HUDEP-2 (cell line): ENCODE data around the gene DNM2.
"Not testable (repeated sequence)": the region's sequence is repeated elsewhere in the genome, so short reads cannot be mapped to it uniquely, and the experiment has no call there.

Source experiments
- DNase-seq, 76 experiments: peaks; one replicate each; lab custom pipeline; 2025; ENCODE audit not compliant: unreplicated experiment in 76 of 76; lab: John Stamatoyannopoulos, UW

DNM2 gene

DNA sequence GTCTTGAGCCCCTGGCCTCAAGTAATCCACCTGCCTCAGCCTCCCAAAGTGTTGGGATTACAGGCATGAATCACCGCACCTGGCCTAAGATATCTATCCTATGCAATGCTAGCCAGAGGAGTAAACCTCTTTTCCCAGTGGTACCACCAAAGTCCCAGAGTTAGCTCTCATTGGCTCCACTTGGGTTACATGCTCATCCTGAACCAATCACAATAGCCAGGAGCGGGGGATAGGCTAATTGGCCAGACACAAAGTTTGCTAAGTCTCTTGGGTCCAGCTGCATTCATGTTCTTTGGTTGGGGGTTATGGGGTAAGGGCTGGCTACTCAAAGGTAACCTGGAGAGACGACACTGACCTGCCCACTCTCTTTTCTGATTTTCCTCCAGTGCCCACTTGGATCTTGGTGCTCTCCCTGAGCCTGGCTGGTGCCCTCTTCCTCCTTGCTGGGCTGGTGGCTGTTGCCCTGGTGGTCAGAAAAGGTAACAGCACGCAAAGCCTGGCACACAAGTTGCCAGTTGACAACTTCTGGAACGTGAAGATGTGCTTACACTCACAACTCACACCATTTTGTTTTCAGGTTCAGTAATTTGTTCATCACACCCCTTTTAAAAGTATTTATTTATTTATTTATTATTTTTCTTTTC lies 138.1 kb downstream of the DNM2 start:
- DNase-seq, result peak in 46 of 76 experiments; percentile 16 to 67 (median 44)

DNA sequence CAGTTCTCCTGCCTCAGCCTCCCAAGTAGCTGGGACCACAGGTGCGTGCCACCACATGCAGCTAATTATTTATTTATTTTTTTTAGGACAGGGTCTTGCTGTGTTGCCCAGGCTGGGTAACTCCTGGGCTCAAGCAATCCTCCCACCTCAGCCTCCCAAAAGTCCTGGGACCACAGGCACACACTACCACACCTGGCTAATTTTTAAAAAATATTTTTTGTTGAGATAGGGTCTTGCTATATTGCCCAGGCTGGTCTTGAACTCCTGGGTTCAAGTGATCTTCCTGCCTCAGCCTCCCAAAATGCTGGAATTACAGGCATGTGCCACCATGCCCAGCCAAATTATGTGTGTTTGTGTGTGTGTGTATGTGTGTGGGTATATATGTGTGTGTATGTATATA lies 139.0 kb downstream of the DNM2 start:
- not testable (repeated sequence) for DNase-seq

DNA sequence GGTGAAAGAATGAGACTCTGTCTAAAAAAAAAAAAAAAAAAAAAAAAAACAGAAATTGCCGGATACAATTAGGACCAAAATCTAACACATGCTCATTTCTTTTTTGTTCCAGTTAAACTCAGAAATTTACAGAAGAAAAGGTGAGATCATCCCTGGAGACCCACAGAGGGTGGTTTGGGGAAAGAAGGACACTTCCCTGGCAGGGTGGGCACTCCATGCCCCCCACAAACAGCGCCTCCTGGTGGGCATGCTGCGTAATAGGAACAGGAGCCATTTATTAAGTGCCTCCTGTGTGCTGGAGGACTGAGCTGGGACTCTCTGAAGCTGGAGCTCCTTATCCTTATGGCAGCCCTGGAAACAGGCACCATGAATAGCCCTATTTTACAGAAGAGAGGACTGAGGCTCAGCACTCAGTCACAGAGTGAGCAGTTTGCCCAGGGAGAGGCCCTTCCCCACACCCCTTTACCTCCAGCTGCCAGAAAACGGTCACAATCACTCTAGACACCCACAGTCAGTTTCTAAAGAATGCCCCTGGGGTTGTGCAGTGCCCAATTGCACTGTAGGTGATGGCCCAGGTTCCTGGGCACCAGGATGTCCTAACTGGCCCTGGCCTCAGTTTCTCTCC lies 140.4 kb downstream of the DNM2 start:
- DNase-seq, result peak in 29 of 76 experiments; percentile 11 to 52 (median 26)

DNA sequence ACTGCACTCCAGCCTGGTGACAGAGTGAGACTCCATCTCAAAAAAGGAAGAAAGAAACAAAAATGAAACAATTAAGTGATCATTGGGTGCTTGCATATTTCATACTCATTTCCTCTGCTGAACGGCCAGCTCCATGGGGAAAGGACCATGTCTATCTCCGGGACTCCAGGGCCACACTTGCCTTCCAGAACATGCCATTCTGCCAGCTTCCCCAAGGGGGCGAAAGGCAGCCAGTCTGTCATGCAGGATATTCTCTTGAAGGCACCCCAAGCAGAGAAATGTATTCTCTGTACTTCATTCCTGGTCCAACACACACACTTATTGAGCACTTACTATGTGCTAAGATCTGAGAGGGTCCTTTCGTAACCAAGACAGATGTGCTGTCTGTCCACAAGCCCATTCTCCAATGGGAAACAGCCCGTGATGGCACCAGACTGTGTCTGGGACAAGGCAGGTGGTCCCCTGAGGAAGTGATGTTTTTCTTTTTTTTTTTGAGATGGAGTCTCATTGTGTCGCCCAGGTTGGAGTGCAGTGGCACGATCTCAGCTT lies 143.3 kb downstream of the DNM2 start:
- DNase-seq, result peak in 48 of 76 experiments; percentile 4 to 68 (median 42)

DNA sequence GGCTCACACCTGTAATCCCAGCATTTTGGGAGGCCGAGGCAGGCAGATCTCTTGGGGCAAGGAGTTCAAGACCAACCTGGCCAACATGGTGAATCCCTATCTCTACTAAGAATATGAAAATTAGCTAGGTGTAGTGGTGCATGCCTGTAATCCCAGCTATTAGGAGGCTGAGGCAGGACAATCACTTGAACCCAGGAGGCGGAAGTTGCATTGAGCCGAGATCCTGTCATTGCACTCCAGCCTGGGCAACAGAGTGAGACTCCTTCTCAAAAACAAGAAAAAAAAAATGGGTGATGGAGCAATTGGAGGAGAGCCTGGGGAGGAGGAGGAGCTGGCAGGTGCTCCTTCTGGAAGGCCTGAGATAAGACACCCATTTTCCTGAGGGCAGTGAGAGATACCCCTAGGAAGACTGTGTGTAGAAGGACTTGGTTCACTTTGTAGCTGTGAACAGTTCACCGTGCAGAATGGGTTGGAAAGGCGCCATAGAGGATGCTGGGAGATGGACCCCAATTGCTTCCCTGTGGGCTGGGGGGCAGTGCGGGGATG lies 144.8 kb downstream of the DNM2 start:
- no peak for DNase-seq

DNA sequence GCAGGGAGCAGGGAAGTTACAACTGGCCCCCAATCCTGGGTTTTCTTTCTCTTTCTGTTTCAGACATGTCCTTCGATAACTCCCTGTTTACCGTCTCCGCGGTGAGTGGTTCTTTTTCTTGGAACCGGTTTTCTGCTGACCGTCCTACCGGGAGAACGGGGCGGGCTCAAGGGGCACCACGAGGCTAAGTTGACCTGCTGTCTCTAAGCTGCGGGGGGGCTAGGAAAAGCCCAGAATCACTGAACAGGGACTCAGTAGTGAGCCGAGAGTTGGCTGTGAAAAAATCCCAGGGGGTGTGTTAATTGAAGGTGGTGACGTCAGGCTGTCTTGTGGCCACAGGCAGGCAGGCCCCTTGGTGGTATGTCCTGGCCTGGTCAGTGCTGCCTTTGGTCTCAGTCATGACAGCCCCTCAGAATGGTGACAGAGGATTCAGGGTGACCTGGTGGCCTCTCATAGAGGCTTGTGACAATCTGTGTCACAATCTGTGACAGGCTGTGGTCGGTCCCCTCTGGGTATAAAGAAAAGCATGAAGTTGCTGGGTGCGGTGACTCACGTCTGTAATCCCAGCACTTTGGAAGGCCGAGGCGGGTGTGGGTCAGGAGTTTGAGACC lies 145.3 kb downstream of the DNM2 start:
- no peak for DNase-seq

DNA sequence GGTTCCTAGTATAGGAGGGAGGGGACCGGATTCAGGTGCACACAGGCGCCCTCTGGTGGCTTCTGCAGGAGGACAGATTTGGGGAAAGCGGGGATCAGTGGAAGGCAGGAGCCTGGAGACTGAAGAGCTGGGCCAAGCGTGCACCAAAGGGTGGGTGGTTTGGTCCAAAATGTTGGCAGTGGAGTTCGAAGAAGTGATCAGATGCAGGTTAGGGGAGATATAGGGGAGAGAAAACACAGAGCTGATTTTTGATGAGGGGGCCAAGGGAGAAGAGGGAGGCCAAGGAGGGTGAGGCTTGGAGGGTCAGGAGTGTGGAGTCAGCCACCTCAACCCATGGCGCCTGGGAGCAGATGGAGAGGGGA lies 146.6 kb downstream of the DNM2 start:
- DNase-seq, result peak in 70 of 76 experiments; percentile 24 to 88 (median 74)

DNA sequence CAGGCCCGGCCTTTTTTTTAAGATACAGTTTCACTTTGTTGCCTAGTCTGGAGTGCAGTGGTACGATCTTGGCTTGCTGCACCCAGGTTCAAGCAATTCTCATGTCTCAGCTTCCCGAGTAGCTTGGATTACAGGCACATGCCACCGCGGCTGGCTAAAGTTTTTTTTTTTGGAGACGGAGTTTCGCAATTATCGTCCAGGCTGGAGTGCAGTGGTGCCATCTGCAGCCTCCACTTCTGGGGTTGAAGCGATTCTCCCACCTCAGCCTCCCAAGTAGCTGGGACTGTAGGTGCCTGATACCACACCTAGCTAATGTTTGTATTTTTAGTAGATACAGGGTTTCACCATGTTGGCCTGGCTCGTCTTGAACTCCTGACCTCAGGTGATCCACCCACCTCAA lies 148.6 kb downstream of the DNM2 start:
- DNase-seq, result no peak

DNA sequence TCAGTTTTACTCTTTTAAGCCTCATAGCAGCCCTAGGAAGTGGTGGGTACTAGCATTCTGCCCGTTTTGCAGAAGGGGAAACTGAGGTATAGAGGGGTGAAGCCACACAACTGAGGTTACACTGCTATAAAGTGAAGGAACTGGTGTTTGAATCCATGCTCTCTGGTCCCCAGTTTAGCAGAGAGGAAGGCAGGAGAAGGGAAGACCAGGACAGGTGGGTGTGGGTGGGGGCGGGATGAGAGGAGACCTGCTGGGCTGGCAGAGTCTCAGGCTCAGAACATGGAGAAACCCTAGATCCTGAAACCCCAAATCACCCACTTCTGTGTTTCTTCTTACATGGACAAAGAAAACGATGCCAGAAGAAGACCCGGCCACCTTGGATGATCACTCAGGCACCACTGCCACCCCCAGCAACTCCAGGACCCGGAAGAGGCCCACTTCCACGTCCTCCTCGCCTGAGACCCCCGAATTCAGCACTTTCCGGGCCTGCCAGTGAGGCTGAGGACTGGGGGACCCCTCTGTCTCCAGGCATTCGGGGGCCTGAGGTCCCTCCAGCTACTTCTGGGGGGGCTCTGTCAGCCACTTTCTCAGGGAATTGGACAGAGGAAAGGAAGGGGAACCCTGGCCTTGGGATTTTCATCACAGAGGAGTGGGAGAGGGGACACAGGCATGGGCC lies 151.1 kb downstream of the DNM2 start:
- no peak for DNase-seq

DNA sequence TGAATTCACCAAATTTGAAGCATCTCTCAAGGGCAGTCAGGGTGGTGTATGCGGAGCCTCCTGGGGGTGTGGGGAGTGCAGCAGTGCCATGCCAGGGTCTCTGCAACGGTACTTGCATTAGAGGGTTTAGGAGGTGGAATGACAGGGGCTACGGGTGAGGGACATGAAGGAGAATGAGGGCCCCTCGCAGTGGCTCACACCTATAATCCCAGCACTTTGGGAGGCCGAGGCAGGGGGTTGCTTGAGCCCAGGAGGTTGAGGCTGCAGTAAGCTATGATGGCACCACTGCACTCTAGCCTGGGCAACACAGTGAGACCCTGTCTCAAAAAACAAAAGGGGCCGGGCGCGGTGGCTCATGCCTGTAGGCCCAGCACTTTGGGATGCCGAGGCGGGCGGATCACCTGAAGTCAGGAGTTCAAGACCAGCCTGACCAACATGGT lies 152.0 kb downstream of the DNM2 start:
- DNase-seq, result not testable (repeated sequence)

DNA sequence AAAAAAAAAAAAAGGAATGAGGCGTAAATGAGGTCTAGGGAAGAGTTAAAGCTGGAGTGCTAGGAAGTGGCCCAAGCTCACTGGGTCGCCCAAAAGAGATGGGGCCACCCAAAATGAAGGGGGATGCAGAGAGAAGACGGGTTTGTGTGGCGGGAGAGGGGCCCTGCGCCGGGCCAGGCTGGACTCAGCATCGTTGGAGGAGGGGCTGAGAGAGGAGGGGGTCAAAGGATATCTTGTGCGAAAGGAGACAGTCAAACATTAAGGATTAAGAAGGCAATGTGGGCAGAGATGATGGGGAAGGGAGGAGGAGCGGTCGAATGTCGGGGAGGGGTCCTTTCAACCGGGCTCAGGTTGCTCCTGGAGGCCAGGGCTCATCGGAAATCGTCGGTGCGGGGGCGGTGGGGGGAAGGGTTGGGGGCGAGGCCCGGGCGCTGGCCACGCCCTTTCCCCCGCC lies 152.6 kb downstream of the DNM2 start:
- DNase-seq, result no peak

DNA sequence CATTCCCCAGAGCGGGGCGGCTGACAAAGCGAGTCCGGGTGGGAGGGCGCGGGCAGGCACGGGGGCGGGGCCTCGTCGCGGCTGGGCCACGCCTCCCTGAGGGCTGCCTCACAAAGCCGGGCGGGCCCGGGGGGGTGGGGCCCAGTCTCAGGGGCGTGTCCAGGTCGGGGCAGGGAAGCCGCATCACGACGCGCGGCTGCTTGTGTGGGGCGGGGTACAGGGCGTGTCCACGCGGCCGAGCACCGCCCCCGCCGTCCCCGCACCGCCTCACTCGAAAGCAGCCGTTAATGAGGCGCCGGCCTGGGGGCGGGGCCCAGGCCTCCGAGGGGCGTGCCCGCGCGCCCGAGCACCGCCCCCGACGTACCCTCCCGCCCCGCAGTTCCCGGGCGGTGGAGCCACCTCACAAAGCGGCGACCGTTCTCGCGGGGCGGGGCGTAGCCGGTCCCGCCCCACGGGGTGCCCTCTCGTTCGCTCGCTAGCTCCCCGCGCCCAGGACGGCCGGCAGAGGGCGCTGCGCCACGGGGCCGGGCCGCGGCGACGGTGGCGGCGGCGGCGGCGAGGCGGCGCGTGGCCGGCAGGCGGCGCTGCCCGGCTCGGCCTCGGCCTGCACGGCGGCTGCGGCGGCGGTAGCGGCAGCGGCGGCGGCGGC lies 153.2 kb downstream of the DNM2 start, which contains the start of gene CARM1:
CARM1 (plus strand) TSS at position 599 of the 649 bp plus-strand sequence. CDS start 150 bp downstream, outside the sequence.
- peak; percentile 70 to 100 (median 100) for DNase-seq

DNA sequence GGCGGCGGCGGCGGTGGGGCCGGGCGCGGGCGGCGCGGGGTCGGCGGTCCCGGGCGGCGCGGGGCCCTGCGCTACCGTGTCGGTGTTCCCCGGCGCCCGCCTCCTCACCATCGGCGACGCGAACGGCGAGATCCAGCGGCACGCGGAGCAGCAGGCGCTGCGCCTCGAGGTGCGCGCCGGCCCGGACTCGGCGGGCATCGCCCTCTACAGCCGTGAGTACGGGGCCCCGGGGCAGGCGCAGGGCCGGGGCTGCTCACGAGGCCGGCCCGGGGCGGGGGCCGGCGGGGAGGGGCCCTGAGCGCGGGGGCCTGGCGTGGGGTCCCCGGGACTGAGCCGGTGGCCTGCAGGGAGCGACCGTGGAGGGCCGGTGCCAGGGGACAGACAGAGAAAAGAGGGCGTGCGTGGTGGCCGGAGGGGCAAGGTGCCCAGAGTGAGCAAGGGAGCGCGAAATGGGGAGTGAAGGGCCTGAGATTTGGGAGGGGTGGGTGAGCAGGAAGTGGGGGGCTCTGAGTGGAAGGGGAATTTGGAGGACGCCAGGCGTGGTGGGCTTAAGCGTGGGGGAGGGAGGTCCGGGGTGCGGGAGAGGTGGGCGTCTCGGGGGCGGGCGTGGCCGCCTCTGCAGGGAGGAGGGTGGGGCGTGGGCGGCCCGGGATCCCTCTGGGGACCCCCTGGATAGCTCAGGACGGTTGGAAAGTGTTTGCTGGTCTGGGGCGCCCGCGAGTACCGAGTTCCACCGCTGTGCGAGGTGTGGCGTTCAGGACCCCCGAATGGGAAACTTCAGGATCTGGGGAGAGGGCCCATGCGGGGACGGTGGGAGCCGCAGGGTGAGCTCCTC lies 154.0 kb downstream of the DNM2 start:
- peak in 11 of 76 experiments; percentile 14 to 49 (median 30) for DNase-seq

DNA sequence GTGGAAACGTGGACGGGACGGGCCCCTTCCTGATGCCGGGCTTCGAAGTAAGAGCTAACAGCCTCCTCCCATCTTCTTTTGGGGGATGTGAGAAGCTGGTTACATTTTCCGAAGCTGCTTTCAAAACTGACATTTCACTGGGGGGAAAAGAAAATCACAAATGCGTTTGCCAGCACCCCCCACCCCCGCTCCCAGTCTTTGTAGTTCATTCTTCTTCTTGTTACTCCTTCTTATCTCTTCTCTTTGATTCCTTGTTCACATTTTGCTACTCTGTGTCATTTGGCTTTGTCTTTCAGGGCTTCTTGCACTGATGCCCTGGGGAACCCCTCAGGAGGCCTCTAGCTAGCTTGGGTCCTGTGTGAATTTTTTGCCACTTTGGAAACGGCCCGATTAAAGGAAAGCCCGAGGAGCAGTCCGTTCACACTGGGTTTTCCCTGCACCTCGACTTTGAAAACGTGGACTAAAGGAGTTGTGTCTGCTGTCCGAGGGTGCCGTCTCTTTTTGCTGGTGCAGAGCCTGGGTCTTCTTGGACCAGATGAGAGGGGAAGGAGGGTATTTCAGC lies 154.7 kb downstream of the DNM2 start:
- DNase-seq, result peak in 6 of 76 experiments; percentile 6 to 39 (median 24)

DNA sequence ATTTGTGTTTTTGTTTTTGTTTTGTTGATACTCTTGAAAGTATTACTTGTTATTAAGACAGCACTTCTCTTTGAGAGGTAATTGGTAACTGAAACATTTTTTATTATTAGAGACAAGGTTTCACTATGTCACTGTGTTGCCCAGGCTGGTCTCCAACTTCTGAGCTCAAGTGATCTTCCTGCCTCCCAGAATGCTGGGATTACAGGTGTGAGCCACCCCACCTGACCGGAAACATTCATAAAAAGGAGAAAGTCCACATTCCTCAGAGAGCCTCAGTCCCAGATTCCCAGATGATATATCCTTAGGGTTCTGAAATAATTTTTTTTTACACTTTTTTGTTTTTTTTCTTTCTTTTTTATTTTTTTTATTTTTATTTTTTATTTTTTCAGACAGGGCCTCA lies 156.1 kb downstream of the DNM2 start:
- DNase-seq, result no peak

DNA sequence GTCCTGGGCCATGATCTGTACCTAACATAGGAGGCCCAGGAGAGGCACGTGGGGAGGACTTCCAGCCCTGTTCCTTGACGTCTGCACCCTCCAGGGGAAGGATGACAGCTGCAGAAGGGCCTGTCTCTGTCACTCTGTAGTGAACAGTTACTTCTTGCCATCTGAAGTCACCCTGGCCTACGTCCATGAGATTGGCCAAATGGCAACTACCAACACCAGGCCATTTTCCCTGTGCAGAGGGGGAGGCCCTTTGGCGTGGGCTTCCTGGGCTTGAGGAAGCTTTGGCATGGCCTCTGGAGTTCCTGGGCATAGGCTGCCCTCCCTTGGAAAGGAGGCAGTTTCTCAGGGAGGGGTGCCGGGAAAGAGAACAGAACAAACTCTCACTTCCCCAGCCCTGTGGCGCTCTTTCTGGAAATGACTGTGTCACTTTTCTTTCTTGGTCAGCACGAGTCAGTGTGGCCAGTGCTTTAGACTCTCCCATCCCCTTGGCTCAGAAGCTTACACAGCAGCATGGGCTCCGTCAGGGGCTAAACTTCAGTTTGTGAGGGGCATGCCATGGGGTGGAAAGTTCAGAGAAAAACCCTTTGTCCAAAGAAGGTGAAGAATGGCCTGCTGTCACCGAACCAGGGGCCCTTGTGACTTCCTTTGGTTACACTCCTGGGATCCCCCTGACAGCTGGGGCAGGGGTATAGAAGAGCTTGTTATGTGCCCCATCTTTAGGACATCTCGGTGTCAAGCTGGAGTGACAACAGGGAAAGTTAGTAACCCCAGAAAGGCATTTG lies 158.8 kb downstream of the DNM2 start:
- DNase-seq, result no peak

DNA sequence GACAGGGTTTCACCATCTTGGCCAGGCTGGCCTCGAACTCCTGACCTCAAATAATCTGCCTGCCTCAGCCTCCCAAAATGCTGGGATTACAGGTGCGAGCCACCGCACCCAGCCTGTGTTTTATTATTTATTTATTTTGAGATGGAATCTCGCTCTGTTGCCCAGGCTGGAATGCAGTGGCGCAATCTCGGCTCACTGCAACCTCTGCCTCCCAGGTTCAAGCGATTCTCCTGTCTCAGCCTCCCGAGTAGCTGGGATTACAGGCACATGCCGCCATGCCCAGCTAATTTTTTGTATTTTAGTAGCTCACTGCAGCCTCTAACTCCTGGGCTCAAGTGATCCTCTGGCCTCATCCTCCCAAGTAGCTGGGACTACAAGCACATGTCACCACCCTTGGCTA lies 159.7 kb downstream of the DNM2 start:
- not testable (repeated sequence) for DNase-seq

DNA sequence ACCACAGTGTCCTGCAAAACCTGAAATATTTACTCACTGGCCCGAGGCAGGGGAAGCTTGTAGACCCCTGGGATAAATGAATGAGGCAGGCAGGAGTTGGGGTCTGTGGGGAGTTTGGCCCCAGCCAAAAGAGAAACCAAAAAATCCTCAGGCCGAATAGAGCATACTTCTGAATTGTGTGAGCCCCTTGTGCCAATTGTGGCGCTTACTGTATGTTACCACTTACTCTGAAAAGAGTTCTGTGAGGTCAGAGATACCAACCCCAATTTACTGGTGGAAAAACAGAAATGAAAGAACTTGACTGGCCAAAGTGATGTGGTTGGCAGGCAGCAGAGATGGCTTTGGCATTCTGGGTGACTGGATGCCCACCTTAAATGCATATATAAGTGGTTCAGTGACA lies 160.4 kb downstream of the DNM2 start:
- no peak for DNase-seq
